Transverse colon (tissue), 4 donors: Measurements from ENCODE around the gene MACROD1. TPM values are rescaled to one million over a fixed set of nuclear protein-coding genes. Genes with fewer than 3 reads are reported as not detected.

Experiments used
- DNase-seq: peaks from one replicate; pipeline ENCODE4 v3.0.0-alpha.2; 2019
- H3K27ac ChIP-seq, 4 donors: fragments of 200-600 bp; sonication (generic); 2 replicates each; pipeline ENCODE4 v1.5.1; 2016 to 2018; ENCODE audit warnings: inconsistent platforms in 4 of 4
- H3K27me3 ChIP-seq: fragments of 200-600 bp; sonication (generic); 2 replicates; pipeline ENCODE4 v1.5.1; 2017; ENCODE audit warnings: inconsistent platforms
- H3K36me3 ChIP-seq, 4 donors: fragments of 200-600 bp; sonication (generic); 2 replicates each; pipeline ENCODE4 v1.5.1; 2017 to 2019; ENCODE audit warnings: inconsistent platforms in 4 of 4
- H3K4me1 ChIP-seq, 4 donors: fragments of 200-600 bp; sonication (generic); 2 replicates each; pipeline ENCODE4 v1.5.1; 2017 to 2020; ENCODE audit warnings: inconsistent platforms in 4 of 4
- H3K4me3 ChIP-seq, 4 donors: fragments of 200-600 bp; sonication (generic); 1 replicate in 1 of 4; 2 replicates in 3 of 4; pipeline versions ENCODE4 v1.5.1 to v1.6.1; 2017 to 2019; ENCODE audit warnings: inconsistent platforms in 4 of 4
- H3K9me3 ChIP-seq, 2 donors: fragments of 200-600 bp; sonication (generic); 2 replicates each; pipeline ENCODE4 v1.5.1; 2017 to 2019; ENCODE audit warnings: inconsistent platforms in 2 of 2
- EP300 ChIP-seq: sonication (generic); formaldehyde crosslinking; IDR thresholded peaks from one replicate; pipeline ENCODE4 v1.6.1; 2017; ENCODE audit warnings: antibody characterized with exemption, low read depth
- POLR2A ChIP-seq: fragments of 450-650 bp; IDR thresholded peaks from one replicate; pipeline ENCODE4 v1.6.1; 2016; ENCODE audit warnings: antibody characterized with exemption, mild to moderate bottlenecking, moderate library complexity
- POLR2AphosphoS5 ChIP-seq, 3 donors: sonication (generic); formaldehyde crosslinking; IDR thresholded peaks; one replicate each; pipeline ENCODE4 v1.6.1; 2016; ENCODE audit warnings: antibody characterized with exemption in 3 of 3
- WGBS, 2 donors: methylation state at CpG; one replicate each; pipeline ENCODE4 v1.1.5; 2018; ENCODE audit warnings: low coverage in 1 of 2; 5-methylcytosine and 5-hydroxymethylcytosine counted together
- in situ Hi-C, 4 donors: fragments of 200-750 bp; cut with MboI; loops; one replicate each; pipeline versions ENCODE4 v1.15.0 to v1.15.1; 2017; ENCODE audit warnings: low sequenced_read_pairs in 3 of 4, low pct_ligation_motif_present in 1 of 4, low pct_unique_long_range_greater_than_20kb in 1 of 4
- intact Hi-C: fragments of 100-400 bp; cut with DNase I; formaldehyde crosslinking; loops from one replicate; pipeline ENCODE4 v1.15.1; 2023; ENCODE audit warnings: low total_unique reads
- total RNA-seq, 4 donors: library from RNA; depleted of rRNA; stranded (reverse); fragments of >200 nt; gene quantifications; one replicate each; pipeline ENCODE4 v1.1.0, GENCODE V29; 2016
- TF ChIP-seq, protein P1 (sequence below), 5 experiments: fragments of 200-600 bp in 3 of 5; fragments of 450-650 bp in 2 of 5; sonication (generic) in 3 of 5; IDR thresholded peaks; 1 replicate in 2 of 5; 2 replicates in 3 of 5; pipeline ENCODE4 v1.5.1; 2016 to 2017; ENCODE audit warnings: antibody characterized with exemption in 5 of 5, inconsistent platforms in 3 of 5, mild to moderate bottlenecking in 2 of 5, moderate library complexity in 1 of 5

The MACROD1 gene
- total RNA-seq, 4 donors from 2014 or later = 42.9 to 50.7 (median 50.1) TPM

DNA sequence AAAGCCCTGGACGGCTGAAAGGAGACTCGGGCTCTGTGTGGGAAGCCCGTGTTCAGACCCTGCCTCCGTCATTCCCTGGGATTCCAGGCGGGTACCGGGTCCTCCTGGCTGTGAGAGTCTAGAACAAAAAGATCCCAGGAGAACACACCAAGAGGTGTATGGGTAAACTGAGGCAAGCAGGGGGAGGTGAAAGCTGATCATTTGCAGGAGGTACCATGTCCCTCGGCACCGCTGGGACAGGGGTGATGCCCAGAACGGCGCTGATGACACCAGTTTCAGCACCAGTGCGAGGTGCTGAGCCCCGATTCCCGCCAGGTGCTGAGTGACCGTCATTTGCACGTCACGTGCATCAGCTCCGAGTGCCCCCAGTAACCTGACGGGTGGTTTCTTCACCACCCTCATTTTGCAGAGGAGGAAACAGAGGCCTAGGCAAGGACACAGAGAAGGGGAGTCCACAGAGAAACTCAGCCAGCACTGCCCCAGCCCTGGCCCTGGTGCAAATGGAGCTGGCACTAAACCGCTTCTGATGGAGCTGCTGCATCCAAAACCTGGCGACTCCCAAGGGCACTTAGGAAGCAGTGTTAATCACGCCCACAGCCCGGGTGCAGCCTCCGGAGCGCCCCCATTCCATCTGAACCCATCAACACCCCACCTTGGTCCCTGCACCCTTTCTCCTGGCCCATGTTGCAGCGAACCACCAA lies 16.8 kb downstream of the MACROD1 start:
- Histone ChIP-seq H3K4me1 (peaks cover 4 to 23% (median 10%) of the 10 kb centered on the region in 4 donors), H3K4me3 (no peak overlapping the region), H3K27me3 (no peaks in the 10 kb centered on the region), H3K9me3 (no peaks in the 10 kb centered on the region), H3K36me3 (no peaks in the 10 kb centered on the region), H3K27ac (peak overlapping the region in 2 of 4 donors; percentile 64 to 73)
- intact Hi-C loops = loop anchor here (2.0 to 5.0 kb wide), 4 partner anchors 52 to 312 kb away; partner anchors contain the start of genes FLRT1 and MARK2
- WGBS, 2 donors = 77% methylated on average over 25 of the region's 25 CpGs; no CpG with 5 or more reads in 1 of the 2 donors
- in situ Hi-C loops = loop anchor here in 3 of 4 donors (10.0 kb wide), 2 partner anchors 144 to 154 kb away; no protein-coding TSS in a partner anchor
- TF ChIP-seq POLR2AphosphoS5 (IDR thresholded peaks at IDR 0.05) = no peak
- TF ChIP-seq, protein P1, sequence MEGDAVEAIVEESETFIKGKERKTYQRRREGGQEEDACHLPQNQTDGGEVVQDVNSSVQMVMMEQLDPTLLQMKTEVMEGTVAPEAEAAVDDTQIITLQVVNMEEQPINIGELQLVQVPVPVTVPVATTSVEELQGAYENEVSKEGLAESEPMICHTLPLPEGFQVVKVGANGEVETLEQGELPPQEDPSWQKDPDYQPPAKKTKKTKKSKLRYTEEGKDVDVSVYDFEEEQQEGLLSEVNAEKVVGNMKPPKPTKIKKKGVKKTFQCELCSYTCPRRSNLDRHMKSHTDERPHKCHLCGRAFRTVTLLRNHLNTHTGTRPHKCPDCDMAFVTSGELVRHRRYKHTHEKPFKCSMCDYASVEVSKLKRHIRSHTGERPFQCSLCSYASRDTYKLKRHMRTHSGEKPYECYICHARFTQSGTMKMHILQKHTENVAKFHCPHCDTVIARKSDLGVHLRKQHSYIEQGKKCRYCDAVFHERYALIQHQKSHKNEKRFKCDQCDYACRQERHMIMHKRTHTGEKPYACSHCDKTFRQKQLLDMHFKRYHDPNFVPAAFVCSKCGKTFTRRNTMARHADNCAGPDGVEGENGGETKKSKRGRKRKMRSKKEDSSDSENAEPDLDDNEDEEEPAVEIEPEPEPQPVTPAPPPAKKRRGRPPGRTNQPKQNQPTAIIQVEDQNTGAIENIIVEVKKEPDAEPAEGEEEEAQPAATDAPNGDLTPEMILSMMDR (IDR thresholded peaks at IDR 0.05) = peak in 3 of 5 experiments; percentile 15 to 39 (median 21)
- no peak for DNase-seq

DNA sequence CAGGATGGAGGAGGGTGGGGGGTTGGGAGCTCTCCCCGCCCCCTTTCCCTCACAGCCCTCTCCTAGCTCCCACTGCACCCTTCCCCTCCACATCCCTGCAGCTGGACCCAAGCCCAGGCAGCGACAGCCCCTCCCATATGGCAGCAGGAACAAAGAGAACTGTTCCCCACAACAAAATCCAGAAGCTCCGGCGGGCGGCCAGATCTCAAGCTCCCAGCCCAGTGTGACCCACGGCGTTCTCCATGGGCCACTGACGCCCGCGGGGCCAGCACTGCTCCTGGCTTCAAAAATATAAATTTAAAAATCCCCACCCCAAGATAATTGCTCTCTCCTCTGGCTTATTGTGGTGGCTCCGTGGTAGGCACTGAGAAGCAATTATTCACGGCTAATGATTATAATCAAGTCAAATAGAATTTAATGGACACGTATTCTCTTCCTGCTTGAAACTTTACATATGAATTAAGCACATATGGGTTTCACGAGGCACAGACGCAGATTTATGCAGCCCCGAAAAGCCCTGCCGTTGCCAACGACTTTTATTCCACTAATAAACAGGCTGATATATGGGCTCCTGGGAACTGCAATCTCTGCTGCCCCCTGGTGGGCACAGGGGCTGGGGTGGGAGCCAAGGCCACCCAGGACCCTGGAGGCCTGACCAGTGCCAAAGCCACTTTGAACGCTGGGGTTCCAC lies 17.5 kb downstream of the MACROD1 start:
- Histone ChIP-seq H3K27me3 (no peaks in the 10 kb centered on the region), H3K9me3 (no peaks in the 10 kb centered on the region), H3K4me3 (peak overlapping the region in 1 of 4 donors; percentile 3), H3K27ac (peak overlapping the region in 3 of 4 donors; percentile 64 to 73 (median 66)), H3K36me3 (no peaks in the 10 kb centered on the region), H3K4me1 (peaks cover 4 to 23% (median 10%) of the 10 kb centered on the region in 4 donors)
- TF ChIP-seq EP300 (no peak), POLR2AphosphoS5 (IDR thresholded peaks at IDR 0.05) (peak; percentile 15 to 58 (median 19)), POLR2A (no peak)
- TF ChIP-seq, protein P1 (IDR thresholded peaks at IDR 0.05) = peak; percentile 87 to 95 (median 91)
- in situ Hi-C loops = loop anchor here in 3 of 4 donors (10.0 kb wide), 2 partner anchors 144 to 154 kb away; no protein-coding TSS in a partner anchor
- peak; percentile 72 for DNase-seq
- intact Hi-C loops = loop anchor here (2.0 to 5.0 kb wide), 4 partner anchors 51 to 311 kb away; partner anchors contain the start of genes FLRT1 and MARK2
- 45 to 53% methylated on average over 4 to 19 of the region's 19 CpGs for WGBS, 2 donors

DNA sequence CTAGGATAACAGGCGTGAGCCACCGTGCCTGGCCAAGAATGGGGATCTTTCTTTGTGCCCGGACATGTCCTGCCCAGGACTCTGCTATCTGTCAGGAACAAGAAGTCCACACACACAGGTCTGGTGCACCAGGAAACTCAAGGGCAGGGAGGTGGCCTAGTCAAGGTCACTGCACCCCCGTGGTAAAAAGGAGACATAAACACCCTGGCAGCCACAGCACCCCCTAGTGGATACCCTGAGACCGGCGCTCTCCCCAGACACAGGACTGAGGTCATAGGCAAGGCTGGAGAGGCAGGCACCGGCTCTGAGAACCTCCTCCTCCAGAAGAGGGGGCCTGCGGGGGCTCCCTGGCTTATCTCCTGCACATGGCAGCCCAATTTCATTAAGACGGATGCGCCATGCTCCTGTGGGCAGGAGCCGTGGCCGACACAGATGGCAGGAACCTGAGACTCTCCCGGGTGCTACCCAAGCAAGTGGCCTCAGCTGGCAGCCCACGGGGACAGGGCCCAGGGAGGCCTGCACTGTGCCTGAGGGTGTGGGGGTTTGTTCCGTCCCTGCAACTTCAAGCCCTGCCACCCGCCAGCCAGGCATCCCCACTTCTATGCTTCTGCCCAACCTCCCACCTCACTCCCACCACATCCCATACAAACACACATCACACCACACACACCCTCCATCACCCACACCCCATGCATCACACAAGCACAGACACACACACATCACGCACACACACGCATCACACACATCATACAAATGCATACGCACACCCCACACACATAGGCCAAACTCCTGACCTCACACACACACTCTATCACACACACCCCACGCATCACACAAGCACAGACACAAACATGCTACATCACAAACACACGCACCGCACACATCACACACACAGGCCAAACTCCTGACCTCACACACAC lies 19.6 kb downstream of the MACROD1 start:
- DNase-seq = peak; percentile 61
- in situ Hi-C loops = loop anchor here in 3 of 4 donors (10.0 kb wide), 2 partner anchors 141 to 151 kb away; no protein-coding TSS in a partner anchor
- intact Hi-C loops = loop anchor here (5.0 kb wide), 3 partner anchors 49 to 309 kb away; partner anchors contain the start of genes FLRT1 and MARK2
- no peaks in the 10 kb centered on the region for H3K9me3 ChIP-seq
- H3K27ac ChIP-seq = no peak overlapping the region
- WGBS, 2 donors = 76 to 100% methylated on average over 3 to 22 of the region's 22 CpGs
- H3K4me3 ChIP-seq = no peak overlapping the region
- TF ChIP-seq, protein P1 (IDR thresholded peaks at IDR 0.05) = peak; percentile 58 to 79 (median 74)
- TF ChIP-seq POLR2A (no peak), POLR2AphosphoS5 (IDR thresholded peaks at IDR 0.05) (no peak), EP300 (no peak)
- H3K27me3 ChIP-seq = no peaks in the 10 kb centered on the region
- H3K4me1 ChIP-seq = peaks cover 4 to 20% (median 10%) of the 10 kb centered on the region in 4 donors
- H3K36me3 ChIP-seq = no peaks in the 10 kb centered on the region
